ENCODE results near the gene LINGO1. TPM values are rescaled to one million over a fixed set of nuclear protein-coding genes. Genes with fewer than 3 reads are reported as not detected.

Gene LINGO1, protein sequence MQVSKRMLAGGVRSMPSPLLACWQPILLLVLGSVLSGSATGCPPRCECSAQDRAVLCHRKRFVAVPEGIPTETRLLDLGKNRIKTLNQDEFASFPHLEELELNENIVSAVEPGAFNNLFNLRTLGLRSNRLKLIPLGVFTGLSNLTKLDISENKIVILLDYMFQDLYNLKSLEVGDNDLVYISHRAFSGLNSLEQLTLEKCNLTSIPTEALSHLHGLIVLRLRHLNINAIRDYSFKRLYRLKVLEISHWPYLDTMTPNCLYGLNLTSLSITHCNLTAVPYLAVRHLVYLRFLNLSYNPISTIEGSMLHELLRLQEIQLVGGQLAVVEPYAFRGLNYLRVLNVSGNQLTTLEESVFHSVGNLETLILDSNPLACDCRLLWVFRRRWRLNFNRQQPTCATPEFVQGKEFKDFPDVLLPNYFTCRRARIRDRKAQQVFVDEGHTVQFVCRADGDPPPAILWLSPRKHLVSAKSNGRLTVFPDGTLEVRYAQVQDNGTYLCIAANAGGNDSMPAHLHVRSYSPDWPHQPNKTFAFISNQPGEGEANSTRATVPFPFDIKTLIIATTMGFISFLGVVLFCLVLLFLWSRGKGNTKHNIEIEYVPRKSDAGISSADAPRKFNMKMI
- total RNA-seq = 18.3 TPM

DNA sequence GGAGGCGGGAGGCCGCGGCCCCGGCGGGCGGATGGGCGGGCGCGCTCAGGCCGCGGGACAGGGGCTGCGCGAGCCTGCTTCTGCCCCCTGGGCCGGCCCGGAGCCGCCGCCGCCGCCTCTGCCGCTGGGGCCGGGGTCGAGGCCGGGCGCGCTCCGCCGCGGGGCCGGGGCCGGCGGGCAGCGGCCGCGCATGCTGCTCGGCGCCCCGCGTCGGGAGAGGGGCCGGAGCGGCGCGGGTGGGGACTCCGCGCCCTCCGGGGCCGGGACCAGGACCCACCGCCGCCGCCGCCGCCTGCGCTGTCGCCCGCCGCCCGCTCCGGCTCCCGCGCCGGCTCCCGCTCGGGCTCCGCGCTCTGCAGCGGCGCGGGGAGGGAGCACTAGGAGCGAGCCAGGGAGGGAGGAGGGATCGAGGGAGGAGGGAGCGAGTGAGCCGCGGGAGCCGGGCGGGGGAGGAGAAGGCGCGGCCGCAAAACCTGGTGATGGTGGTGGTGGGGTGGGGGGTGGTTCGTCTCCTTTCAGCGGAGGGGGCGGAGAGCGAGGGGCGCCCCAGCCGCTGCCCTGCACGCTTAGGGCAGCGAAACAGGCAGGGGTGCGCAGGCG is at the start of gene LINGO1:
TSS of gene LINGO1 (minus strand) at position 379 of the 600 bp plus-strand sequence. CDS start 597 bp downstream, outside the sequence.
- TF ChIP-seq, protein P1, sequence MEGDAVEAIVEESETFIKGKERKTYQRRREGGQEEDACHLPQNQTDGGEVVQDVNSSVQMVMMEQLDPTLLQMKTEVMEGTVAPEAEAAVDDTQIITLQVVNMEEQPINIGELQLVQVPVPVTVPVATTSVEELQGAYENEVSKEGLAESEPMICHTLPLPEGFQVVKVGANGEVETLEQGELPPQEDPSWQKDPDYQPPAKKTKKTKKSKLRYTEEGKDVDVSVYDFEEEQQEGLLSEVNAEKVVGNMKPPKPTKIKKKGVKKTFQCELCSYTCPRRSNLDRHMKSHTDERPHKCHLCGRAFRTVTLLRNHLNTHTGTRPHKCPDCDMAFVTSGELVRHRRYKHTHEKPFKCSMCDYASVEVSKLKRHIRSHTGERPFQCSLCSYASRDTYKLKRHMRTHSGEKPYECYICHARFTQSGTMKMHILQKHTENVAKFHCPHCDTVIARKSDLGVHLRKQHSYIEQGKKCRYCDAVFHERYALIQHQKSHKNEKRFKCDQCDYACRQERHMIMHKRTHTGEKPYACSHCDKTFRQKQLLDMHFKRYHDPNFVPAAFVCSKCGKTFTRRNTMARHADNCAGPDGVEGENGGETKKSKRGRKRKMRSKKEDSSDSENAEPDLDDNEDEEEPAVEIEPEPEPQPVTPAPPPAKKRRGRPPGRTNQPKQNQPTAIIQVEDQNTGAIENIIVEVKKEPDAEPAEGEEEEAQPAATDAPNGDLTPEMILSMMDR (IDR thresholded peaks at IDR 0.05) = no peak
- intact Hi-C loops (cut with DNase I) = no loop called here
- Histone ChIP-seq H3K27ac (no peak within 1 kb of the TSS), H3K36me3 (no peaks in the 10 kb centered on the region), H3K4me1 (peaks cover 5 to 9% of the 10 kb centered on the region in 2 donors), H3K4me3 (peak within 1 kb of the TSS; percentile 62 to 69), H3K27me3 (peaks cover 14% of the 10 kb centered on the region), H3K9me3 (no peaks in the 10 kb centered on the region)
- DNase-seq (ENCODE audit: low spot score in 2 of 2) = no peak

DNA sequence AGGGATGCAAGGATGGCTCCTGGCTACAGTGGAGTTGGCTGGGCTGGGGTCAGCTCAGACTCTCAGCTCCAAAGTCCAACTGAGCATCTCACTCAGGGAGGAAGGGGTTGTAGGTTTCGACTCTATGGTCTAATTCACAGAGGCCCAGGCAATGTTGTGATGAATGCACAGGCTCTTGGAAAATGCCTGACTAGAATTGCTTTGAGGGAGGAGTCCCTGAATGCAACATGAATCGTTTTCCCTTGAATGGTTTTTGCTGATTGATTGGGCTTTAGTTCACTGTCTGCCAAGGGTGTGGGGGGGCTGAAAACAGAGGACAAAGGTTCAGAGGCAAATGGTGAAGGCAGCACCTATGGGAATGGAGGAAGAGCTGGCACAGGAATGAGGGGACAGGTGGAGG is 48.6 kb upstream of the LINGO1 start:
- intact Hi-C loops (cut with DNase I) = no loop called here
- TF ChIP-seq, protein P1 (IDR thresholded peaks at IDR 0.05) = no peak
- no peak for DNase-seq (ENCODE audit: low spot score in 2 of 2)
- Histone ChIP-seq H3K36me3 (no peaks in the 10 kb centered on the region), H3K4me3 (no peak overlapping the region), H3K27ac (no peak overlapping the region), H3K9me3 (no peaks in the 10 kb centered on the region), H3K27me3 (no peaks in the 10 kb centered on the region), H3K4me1 (no peaks in the 10 kb centered on the region)

DNA sequence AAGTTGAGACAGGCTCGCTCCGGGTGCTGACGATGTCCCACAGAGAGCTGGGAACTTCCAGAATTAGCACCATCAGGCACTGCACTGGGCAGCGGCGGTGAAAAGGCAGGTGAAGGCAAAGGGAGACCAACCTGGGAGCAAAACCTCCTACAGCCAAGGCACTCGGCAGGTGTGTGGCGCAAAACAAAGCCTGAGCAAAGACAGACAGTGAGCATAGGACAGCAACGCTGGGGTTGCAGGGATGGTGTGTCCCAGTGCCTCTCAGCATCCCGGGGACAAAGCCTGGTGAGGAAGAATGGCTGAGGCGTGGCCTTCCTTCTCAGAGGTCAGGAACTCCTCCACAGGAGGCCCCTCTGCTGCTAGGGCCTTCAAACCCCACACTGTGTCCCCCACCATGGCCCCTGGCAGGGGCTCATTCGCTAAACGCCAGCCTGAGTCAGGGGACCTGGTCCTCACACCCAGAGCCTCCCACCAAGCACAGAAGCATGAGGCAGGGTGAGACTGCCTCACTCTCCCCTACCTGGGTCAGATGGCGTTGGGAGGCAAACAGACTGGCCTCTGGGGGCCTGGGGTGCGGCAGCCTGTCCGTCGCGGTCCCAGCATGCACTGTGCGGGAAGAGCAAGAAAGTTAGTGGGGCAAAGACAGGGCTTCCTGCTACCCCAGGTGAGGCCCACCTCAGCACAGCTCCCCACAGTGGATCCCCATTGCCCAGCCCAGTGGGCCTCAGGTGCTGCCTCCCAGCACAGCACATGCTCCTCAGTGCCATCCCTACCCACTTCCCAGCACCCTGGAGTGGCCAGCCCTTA is 44.1 kb upstream of the LINGO1 start:
- H3K27me3 ChIP-seq = no peaks in the 10 kb centered on the region

DNA sequence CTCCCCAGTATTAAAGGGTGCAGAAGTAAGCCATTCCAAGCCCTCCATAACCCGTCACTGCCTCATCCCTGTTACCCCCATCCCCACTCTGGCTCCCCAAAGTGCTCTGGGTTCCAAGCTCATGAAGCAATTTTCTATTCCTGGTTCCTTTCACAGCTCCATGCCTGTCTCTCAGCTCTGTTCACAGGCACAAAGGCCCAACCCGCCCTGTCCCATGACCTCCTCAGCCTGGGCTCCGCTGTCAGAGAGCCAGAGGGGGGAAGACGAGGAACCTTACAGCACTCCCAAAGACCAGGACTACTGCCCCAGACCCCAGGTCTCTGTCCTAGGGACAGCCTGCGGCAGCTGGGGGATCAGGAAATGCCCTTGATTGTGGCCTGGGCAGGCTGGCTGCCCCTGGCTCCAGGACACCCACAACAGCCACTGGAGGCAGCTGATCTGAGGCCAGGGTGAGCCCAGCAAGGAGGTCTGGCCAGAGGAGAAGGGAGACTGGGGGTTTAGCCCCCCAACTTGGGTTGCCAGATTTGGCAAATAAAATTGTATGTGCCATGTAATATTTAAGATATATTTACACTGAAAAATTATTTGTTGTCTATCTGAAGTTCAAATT is 43.2 kb upstream of the LINGO1 start:
- intact Hi-C loops (cut with DNase I) = no loop called here
- DNase-seq (ENCODE audit: low spot score in 2 of 2) = no peak
- Histone ChIP-seq H3K4me3 (no peak overlapping the region), H3K9me3 (no peaks in the 10 kb centered on the region), H3K27me3 (no peaks in the 10 kb centered on the region), H3K4me1 (no peaks in the 10 kb centered on the region), H3K27ac (no peak overlapping the region), H3K36me3 (no peaks in the 10 kb centered on the region)
- TF ChIP-seq, protein P1 (IDR thresholded peaks at IDR 0.05) = no peak

More for the DNA sequence above, 44.1 kb upstream of the LINGO1 start:
- Histone ChIP-seq H3K9me3 (no peaks in the 10 kb centered on the region), H3K4me1 (no peaks in the 10 kb centered on the region), H3K4me3 (no peak overlapping the region), H3K36me3 (no peaks in the 10 kb centered on the region), H3K27ac (no peak overlapping the region)
- intact Hi-C loops (cut with DNase I) = no loop called here
- TF ChIP-seq, protein P1 (IDR thresholded peaks at IDR 0.05) = no peak
- DNase-seq (ENCODE audit: low spot score in 2 of 2) = no peak

DNA sequence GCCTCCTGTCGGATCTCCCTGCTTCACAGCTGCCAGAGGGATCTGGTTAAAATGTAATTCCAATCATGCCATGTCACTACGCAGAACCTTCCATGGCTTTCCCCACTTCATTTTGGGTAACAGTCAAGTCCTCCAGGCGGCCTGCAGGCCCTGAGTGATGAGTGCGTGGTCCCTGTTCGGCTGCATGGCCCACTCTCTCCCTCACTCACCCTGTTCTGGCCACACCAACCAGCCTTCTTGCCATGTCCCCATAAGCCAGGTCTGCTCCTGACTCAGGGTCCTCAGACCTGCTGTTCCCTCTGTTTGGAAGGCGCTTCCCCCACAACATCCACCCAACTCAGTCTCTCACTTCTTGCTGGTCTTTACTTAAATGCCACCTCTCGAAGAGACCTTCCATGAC is 41.6 kb upstream of the LINGO1 start:
- intact Hi-C loops (cut with DNase I) = no loop called here
- H3K36me3 ChIP-seq = no peaks in the 10 kb centered on the region
- TF ChIP-seq, protein P1 (IDR thresholded peaks at IDR 0.05) = no peak
- no peaks in the 10 kb centered on the region for H3K4me1 ChIP-seq
- no peak for DNase-seq (ENCODE audit: low spot score in 2 of 2)
- no peaks in the 10 kb centered on the region for H3K9me3 ChIP-seq
- no peaks in the 10 kb centered on the region for H3K27me3 ChIP-seq
- H3K27ac ChIP-seq = no peak overlapping the region
- H3K4me3 ChIP-seq = no peak overlapping the region

Measured in ascending aorta (tissue), 2 donors.